G401 (cell line): ENCODE data around the gene ZNF77. TPM values are rescaled to one million over a fixed set of nuclear protein-coding genes. Genes with fewer than 3 reads are reported as not detected.

Experiments
- DNase-seq: peaks from one replicate; pipeline ENCODE4 v3.0.0-alpha.2; 2015; ENCODE audit warnings: low spot score
- in situ Hi-C: cut with HindIII; loops from 2 replicates; pipeline ENCODE4 v1.10.0; 2016; ENCODE audit warnings: low sequenced_read_pairs, mixed read lengths
- total RNA-seq: library from RNA; depleted of rRNA; stranded (reverse); fragments of >200 nt; shearing (Covaris generic); gene quantifications from 2 replicates; pipeline ENCODE4 v1.2.3, GENCODE V29; 2014; rRNA removed

ZNF77 gene
- total RNA-seq, 1 experiment from 2014 or later = 6.5 TPM

DNA sequence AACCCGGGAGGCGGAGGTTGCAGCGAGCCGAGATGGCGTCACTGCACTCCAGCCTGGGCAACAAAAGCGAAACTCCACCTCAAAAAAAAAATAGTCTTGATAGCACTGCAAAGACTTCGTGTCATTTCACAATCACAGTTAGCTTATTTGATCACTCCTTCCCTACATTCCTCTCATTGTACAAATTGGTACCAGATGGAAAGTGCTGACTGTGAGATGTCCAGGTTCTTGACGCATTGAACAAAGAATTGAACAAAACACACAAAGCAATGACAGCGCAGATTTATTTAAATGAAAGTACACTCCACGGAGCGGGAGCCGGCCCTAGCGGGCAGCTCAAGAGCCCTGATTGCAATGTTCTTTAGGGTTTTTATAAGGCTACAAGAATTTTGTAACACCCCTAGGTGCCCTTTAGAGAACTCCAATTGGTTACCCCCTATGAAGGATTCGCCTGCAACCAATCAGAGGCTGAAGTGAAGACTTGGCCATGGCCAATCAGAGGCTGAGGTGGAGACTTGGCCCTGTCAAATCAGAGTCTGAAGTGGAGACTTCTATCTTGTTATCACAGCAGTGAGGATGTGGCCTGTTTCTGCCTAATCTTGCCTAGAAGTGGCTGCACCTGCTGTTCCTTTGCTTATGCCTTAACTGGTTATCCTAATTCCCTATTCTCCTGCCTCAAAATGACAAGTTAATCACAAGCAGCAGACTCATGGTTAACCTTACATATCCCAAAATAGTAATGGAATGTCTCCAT is 60.9 kb downstream of the ZNF77 start:
- DNase-seq = no peak
- in situ Hi-C loops = no loop called here

Other genes starting within 250 kb of the ZNF77 start
- 7.3 and 9.2 TPM in 2 replicates for gene GNG7, start 242.3 kb downstream of the ZNF77 start, total RNA-seq
- 13.5 and 13.7 TPM in 2 replicates for gene DIRAS1, start 223.6 kb downstream of the ZNF77 start, total RNA-seq
- 61.7 and 90.3 TPM in 2 replicates for gene SLC39A3, start 205.0 kb downstream of the ZNF77 start, total RNA-seq
- 133 and 143 TPM in 2 replicates for gene SGTA, start 161.7 kb downstream of the ZNF77 start, total RNA-seq
- 278 and 385 TPM in 2 replicates for gene THOP1, start 159.5 kb downstream of the ZNF77 start, total RNA-seq
- gene ZNF554, start 125.1 kb downstream of the ZNF77 start, total RNA-seq = 4.1 and 6.1 TPM in 2 replicates
- 5.3 and 19.0 TPM in 2 replicates for gene ZNF555, start 103.5 kb downstream of the ZNF77 start, total RNA-seq
- 0.25 and 0.31 TPM in 2 replicates for gene ZNF556, start 77.6 kb downstream of the ZNF77 start, total RNA-seq
- 12.0 and 20.8 TPM in 2 replicates for gene ZNF57, start 44.0 kb downstream of the ZNF77 start, total RNA-seq
- 2.7 and 10.4 TPM in 2 replicates for gene TLE6, start 32.6 kb upstream of the ZNF77 start, total RNA-seq
- 10.2 and 11.7 TPM in 2 replicates for gene TLE2, start 84.3 kb upstream of the ZNF77 start, total RNA-seq
- gene TLE5, start 117.5 kb upstream of the ZNF77 start, total RNA-seq = 292 and 378 TPM in 2 replicates
- 42.9 and 44.0 TPM in 2 replicates for gene GNA11, start 149.4 kb upstream of the ZNF77 start, total RNA-seq
- 2.8 and 3.7 TPM in 2 replicates for gene GNA15, start 191.1 kb upstream of the ZNF77 start, total RNA-seq
- not detected in 2 replicates for gene S1PR4, start 233.8 kb upstream of the ZNF77 start, total RNA-seq
- 77.5 and 82.5 TPM in 2 replicates for gene NCLN, start 241.0 kb upstream of the ZNF77 start, total RNA-seq